ENCODE results near the gene APH1A. TPM values are rescaled to one million over a fixed set of nuclear protein-coding genes. Genes with fewer than 3 reads are reported as not detected.

The APH1A gene
- total and polyA plus RNA-seq, 2 of the 13 experiments (the other 11 are each of a cell fraction or from before 2014, with no cell fraction given), result 114 to 130 TPM

DNA sequence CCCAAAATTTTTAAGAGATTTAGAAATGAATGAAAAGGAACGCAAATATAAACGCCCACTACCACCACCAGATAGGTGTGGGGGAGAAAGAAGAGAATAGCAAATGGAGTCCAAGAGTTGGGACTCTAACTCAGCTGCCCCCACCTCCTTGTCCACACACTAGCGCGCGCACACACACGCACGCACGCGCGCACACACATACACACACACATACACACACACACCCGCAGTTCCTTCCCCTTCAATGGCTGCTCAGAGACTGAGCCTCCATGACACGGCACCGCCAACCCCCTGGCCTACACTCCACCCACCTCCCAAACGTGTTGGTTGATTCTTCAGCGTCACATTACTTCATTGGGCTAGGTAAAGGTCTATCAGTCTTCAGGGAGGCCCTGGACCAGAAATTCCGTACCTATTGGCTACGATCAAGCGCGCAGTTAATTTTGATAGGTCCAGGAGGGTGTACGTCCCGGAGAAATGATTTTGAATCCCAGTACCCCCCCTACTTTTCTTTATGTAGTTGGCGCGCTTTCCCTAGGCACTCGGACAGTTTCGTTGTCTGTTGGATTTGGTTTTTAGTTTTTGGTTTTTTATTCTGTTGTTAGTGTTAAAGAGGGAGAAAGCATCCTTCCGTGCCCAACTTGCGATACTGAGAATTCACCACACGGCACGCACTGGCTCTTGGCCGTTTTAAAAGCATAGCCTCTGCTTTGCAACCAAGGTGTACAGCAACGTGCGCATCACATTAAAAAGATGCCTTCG lies 32.8 kb downstream of the APH1A start, which contains the start of gene ANP32E (continued):
- peak; percentile 54; the same call in 1 of the 2 replicates for TF ChIP-seq CBX5 (CRISPR knock-in tag; IDR thresholded peaks at IDR 0.05; ENCODE audit: borderline replicate concordance)
- no peak for TF ChIP-seq SOX6 (IDR thresholded peaks at IDR 0.05)
- peak; percentile 70 for TF ChIP-seq SOX6 (CRISPR knock-in tag; IDR thresholded peaks at IDR 0.05)
- TF ChIP-seq KLF12 (CRISPR knock-in tag; IDR thresholded peaks at IDR 0.05; ENCODE audit: borderline replicate concordance), result peak; percentile 87; the same call in 1 of the 2 replicates
- no peak for TF ChIP-seq SUZ12 (IDR thresholded peaks at IDR 0.05; ENCODE audit: low read depth, low read length)
- TF ChIP-seq, protein P1, sequence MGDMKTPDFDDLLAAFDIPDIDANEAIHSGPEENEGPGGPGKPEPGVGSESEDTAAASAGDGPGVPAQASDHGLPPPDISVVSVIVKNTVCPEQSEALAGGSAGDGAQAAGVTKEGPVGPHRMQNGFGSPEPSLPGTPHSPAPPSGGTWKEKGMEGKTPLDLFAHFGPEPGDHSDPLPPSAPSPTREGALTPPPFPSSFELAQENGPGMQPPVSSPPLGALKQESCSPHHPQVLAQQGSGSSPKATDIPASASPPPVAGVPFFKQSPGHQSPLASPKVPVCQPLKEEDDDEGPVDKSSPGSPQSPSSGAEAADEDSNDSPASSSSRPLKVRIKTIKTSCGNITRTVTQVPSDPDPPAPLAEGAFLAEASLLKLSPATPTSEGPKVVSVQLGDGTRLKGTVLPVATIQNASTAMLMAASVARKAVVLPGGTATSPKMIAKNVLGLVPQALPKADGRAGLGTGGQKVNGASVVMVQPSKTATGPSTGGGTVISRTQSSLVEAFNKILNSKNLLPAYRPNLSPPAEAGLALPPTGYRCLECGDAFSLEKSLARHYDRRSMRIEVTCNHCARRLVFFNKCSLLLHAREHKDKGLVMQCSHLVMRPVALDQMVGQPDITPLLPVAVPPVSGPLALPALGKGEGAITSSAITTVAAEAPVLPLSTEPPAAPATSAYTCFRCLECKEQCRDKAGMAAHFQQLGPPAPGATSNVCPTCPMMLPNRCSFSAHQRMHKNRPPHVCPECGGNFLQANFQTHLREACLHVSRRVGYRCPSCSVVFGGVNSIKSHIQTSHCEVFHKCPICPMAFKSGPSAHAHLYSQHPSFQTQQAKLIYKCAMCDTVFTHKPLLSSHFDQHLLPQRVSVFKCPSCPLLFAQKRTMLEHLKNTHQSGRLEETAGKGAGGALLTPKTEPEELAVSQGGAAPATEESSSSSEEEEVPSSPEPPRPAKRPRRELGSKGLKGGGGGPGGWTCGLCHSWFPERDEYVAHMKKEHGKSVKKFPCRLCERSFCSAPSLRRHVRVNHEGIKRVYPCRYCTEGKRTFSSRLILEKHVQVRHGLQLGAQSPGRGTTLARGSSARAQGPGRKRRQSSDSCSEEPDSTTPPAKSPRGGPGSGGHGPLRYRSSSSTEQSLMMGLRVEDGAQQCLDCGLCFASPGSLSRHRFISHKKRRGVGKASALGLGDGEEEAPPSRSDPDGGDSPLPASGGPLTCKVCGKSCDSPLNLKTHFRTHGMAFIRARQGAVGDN (CRISPR knock-in tag; IDR thresholded peaks at IDR 0.05), result peak; percentile 63
- no peak for TF ChIP-seq SRSF4 (IDR thresholded peaks at IDR 0.05; ENCODE audit: low read depth, low read length, poor library complexity, severe bottlenecking)
- peak; percentile 96 for TF ChIP-seq ATF1 (CRISPR knock-in tag; IDR thresholded peaks at IDR 0.05)
- peak; percentile 77; the same call in 1 of the 2 replicates for TF ChIP-seq ZNF557 (CRISPR knock-in tag; IDR thresholded peaks at IDR 0.05)
- TF ChIP-seq SAFB2 (CRISPR knock-in tag; IDR thresholded peaks at IDR 0.05; ENCODE audit: borderline replicate concordance, low read depth), result peak; percentile 73; the same call in 1 of the 2 replicates
- peak; percentile 45; the same call in 1 of the 2 replicates for TF ChIP-seq ZMYM3 (CRISPR knock-in tag; IDR thresholded peaks at IDR 0.05)
- TF ChIP-seq, protein P2, sequence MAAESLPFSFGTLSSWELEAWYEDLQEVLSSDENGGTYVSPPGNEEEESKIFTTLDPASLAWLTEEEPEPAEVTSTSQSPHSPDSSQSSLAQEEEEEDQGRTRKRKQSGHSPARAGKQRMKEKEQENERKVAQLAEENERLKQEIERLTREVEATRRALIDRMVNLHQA (CRISPR knock-in tag; IDR thresholded peaks at IDR 0.05), result no peak
- no peak for TF ChIP-seq ZFP36 (IDR thresholded peaks at IDR 0.05; ENCODE audit: borderline replicate concordance, low read depth, low read length, partially characterized antibody)
- peak; percentile 69; the same call in 1 of the 2 replicates for TF ChIP-seq ZSCAN21 (CRISPR knock-in tag; IDR thresholded peaks at IDR 0.05; ENCODE audit: borderline replicate concordance)
- no peak for TF ChIP-seq RARG (CRISPR knock-in tag; IDR thresholded peaks at IDR 0.05; ENCODE audit: low read depth)
- TF ChIP-seq ZNF781 (CRISPR knock-in tag; IDR thresholded peaks at IDR 0.05; ENCODE audit: borderline replicate concordance, not compliant biosample characterization), result peak; percentile 41
- TF ChIP-seq KMT2B (CRISPR knock-in tag; IDR thresholded peaks at IDR 0.05), result peak; percentile 82
- TF ChIP-seq, protein P3, sequence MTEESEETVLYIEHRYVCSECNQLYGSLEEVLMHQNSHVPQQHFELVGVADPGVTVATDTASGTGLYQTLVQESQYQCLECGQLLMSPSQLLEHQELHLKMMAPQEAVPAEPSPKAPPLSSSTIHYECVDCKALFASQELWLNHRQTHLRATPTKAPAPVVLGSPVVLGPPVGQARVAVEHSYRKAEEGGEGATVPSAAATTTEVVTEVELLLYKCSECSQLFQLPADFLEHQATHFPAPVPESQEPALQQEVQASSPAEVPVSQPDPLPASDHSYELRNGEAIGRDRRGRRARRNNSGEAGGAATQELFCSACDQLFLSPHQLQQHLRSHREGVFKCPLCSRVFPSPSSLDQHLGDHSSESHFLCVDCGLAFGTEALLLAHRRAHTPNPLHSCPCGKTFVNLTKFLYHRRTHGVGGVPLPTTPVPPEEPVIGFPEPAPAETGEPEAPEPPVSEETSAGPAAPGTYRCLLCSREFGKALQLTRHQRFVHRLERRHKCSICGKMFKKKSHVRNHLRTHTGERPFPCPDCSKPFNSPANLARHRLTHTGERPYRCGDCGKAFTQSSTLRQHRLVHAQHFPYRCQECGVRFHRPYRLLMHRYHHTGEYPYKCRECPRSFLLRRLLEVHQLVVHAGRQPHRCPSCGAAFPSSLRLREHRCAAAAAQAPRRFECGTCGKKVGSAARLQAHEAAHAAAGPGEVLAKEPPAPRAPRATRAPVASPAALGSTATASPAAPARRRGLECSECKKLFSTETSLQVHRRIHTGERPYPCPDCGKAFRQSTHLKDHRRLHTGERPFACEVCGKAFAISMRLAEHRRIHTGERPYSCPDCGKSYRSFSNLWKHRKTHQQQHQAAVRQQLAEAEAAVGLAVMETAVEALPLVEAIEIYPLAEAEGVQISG (CRISPR knock-in tag; IDR thresholded peaks at IDR 0.05), result peak; percentile 76
- TF ChIP-seq ZNF234 (CRISPR knock-in tag; conservative IDR thresholded peaks at IDR 0.05), result 0 out of 2 replicates have a peak, but pooled peaks have one; percentile 29
- TF ChIP-seq, protein P4, sequence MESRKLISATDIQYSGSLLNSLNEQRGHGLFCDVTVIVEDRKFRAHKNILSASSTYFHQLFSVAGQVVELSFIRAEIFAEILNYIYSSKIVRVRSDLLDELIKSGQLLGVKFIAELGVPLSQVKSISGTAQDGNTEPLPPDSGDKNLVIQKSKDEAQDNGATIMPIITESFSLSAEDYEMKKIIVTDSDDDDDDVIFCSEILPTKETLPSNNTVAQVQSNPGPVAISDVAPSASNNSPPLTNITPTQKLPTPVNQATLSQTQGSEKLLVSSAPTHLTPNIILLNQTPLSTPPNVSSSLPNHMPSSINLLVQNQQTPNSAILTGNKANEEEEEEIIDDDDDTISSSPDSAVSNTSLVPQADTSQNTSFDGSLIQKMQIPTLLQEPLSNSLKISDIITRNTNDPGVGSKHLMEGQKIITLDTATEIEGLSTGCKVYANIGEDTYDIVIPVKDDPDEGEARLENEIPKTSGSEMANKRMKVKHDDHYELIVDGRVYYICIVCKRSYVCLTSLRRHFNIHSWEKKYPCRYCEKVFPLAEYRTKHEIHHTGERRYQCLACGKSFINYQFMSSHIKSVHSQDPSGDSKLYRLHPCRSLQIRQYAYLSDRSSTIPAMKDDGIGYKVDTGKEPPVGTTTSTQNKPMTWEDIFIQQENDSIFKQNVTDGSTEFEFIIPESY (CRISPR knock-in tag; IDR thresholded peaks at IDR 0.05), result peak; percentile 36; the same call in 1 of the 2 replicates

All from HepG2 (cell line).